Duodenal mucosa (tissue), 2 donors: ENCODE results near the gene IREB2.

Experiments used
- H3K27ac ChIP-seq: one replicate; pipeline ENCODE4 v1.7.0; 2013; ENCODE audit warnings: low read depth, low read length
- H3K27me3 ChIP-seq, 2 donors: one replicate each; pipeline ENCODE4 v1.7.0; 2013; ENCODE audit warnings: low read length in 2 of 2, control low read depth in 1 of 2; ENCODE audit not compliant: insufficient read depth in 2 of 2, control insufficient read depth in 1 of 2
- H3K36me3 ChIP-seq, 2 donors: one replicate each; pipeline ENCODE4 v1.7.0; 2013; ENCODE audit warnings: low read length in 2 of 2, control low read depth in 1 of 2; ENCODE audit not compliant: insufficient read depth in 2 of 2, control insufficient read depth in 1 of 2
- H3K4me1 ChIP-seq, 2 donors: one replicate each; pipeline ENCODE4 v1.7.0; 2013; ENCODE audit warnings: low read length in 2 of 2, control low read depth in 1 of 2; ENCODE audit not compliant: insufficient read depth in 2 of 2, control insufficient read depth in 1 of 2
- H3K4me3 ChIP-seq, 2 donors: one replicate each; pipeline ENCODE4 v1.7.0; 2013; ENCODE audit warnings: low read length in 2 of 2, low read depth in 1 of 2
- H3K9ac ChIP-seq, 2 donors: one replicate each; pipeline ENCODE4 v1.7.0; 2013; ENCODE audit warnings: low read length in 2 of 2, low read depth in 1 of 2
- H3K9me3 ChIP-seq, 2 donors: one replicate each; pipeline ENCODE4 v1.7.0; 2013; ENCODE audit warnings: low read length in 2 of 2, control low read depth in 1 of 2; ENCODE audit not compliant: control insufficient read depth in 1 of 2

Gene IREB2

GRCh38 chr15:78437762-78438618 lies at the start of gene IREB2:
IREB2 (plus strand) TSS chr15:78438216; CDS start chr15:78438338, 122 bp downstream.
- Histone ChIP-seq H3K4me1 (peaks cover 12 to 17% of the 10 kb centered on the region in 2 donors), H3K27me3 (no peaks in the 10 kb centered on the region), H3K27ac (peak within 1 kb of the TSS; percentile 90), H3K4me3 (peak within 1 kb of the TSS; percentile 83 to 93), H3K9me3 (no peaks in the 10 kb centered on the region), H3K9ac (peak within 1 kb of the TSS; percentile 83 to 96), H3K36me3 (peaks cover 4 to 28% of the 10 kb centered on the region in 2 donors)

GRCh38 chr15:78388865-78389264 lies 49.2 kb upstream of the IREB2 start:
- Histone ChIP-seq H3K27me3 (peaks cover 0 to 8% of the 10 kb centered on the region in 2 donors), H3K27ac (no peak overlapping the region), H3K36me3 (no peaks in the 10 kb centered on the region), H3K4me1 (no peaks in the 10 kb centered on the region), H3K4me3 (no peak overlapping the region), H3K9ac (no peak overlapping the region), H3K9me3 (no peaks in the 10 kb centered on the region)

GRCh38 chr15:78389322-78389721 lies 48.7 kb upstream of the IREB2 start:
- Histone ChIP-seq H3K4me1 (no peaks in the 10 kb centered on the region), H3K36me3 (no peaks in the 10 kb centered on the region), H3K27ac (no peak overlapping the region), H3K27me3 (peaks cover 0 to 5% of the 10 kb centered on the region in 2 donors), H3K4me3 (no peak overlapping the region), H3K9ac (no peak overlapping the region), H3K9me3 (no peaks in the 10 kb centered on the region)

GRCh38 chr15:78389738-78390137 lies 48.3 kb upstream of the IREB2 start:
- Histone ChIP-seq H3K9ac (no peak overlapping the region), H3K27ac (no peak overlapping the region), H3K36me3 (no peaks in the 10 kb centered on the region), H3K4me3 (no peak overlapping the region), H3K27me3 (peaks cover 0 to 3% of the 10 kb centered on the region in 2 donors), H3K9me3 (no peaks in the 10 kb centered on the region), H3K4me1 (no peaks in the 10 kb centered on the region)

GRCh38 chr15:78390242-78390641 lies 47.8 kb upstream of the IREB2 start:
- Histone ChIP-seq H3K9ac (no peak overlapping the region), H3K36me3 (no peaks in the 10 kb centered on the region), H3K27ac (no peak overlapping the region), H3K9me3 (no peaks in the 10 kb centered on the region), H3K4me3 (no peak overlapping the region), H3K27me3 (peaks cover 0 to 3% of the 10 kb centered on the region in 2 donors), H3K4me1 (no peaks in the 10 kb centered on the region)

- Histone ChIP-seq H3K27me3 (peaks cover 0 to 3% of the 10 kb centered on the region in 2 donors), H3K36me3 (no peaks in the 10 kb centered on the region), H3K9ac (no peak overlapping the region), H3K4me3 (no peak overlapping the region), H3K4me1 (no peaks in the 10 kb centered on the region), H3K9me3 (no peaks in the 10 kb centered on the region), H3K27ac (no peak overlapping the region)
These were observed 47.2 kb upstream of the IREB2 start for GRCh38 chr15:78390826-78391225.

GRCh38 chr15:78391781-78392180 lies 46.2 kb upstream of the IREB2 start:
- H3K27ac ChIP-seq, result no peak overlapping the region
- H3K4me1 ChIP-seq, result peaks cover 0 to 5% of the 10 kb centered on the region in 2 donors
- no peaks in the 10 kb centered on the region for H3K36me3 ChIP-seq
- no peak overlapping the region for H3K4me3 ChIP-seq
- H3K9ac ChIP-seq, result no peak overlapping the region
- H3K9me3 ChIP-seq, result no peaks in the 10 kb centered on the region
- H3K27me3 ChIP-seq, result no peaks in the 10 kb centered on the region

- Histone ChIP-seq H3K9me3 (no peaks in the 10 kb centered on the region), H3K27me3 (no peaks in the 10 kb centered on the region), H3K4me1 (peaks cover 0 to 8% of the 10 kb centered on the region in 2 donors), H3K9ac (no peak overlapping the region), H3K27ac (no peak overlapping the region), H3K4me3 (no peak overlapping the region), H3K36me3 (no peaks in the 10 kb centered on the region)
These were observed 45.6 kb upstream of the IREB2 start for GRCh38 chr15:78392430-78392829.

- H3K27me3 ChIP-seq, result no peaks in the 10 kb centered on the region
- peaks cover 0 to 8% of the 10 kb centered on the region in 2 donors for H3K4me1 ChIP-seq
- H3K27ac ChIP-seq, result no peak overlapping the region
- H3K4me3 ChIP-seq, result no peak overlapping the region
- H3K9me3 ChIP-seq, result no peaks in the 10 kb centered on the region
- no peaks in the 10 kb centered on the region for H3K36me3 ChIP-seq
- no peak overlapping the region for H3K9ac ChIP-seq
These were observed 44.9 kb upstream of the IREB2 start for GRCh38 chr15:78393137-78393536.

- Histone ChIP-seq H3K27ac (no peak overlapping the region), H3K36me3 (no peaks in the 10 kb centered on the region), H3K9ac (no peak overlapping the region), H3K4me1 (peaks cover 0 to 8% of the 10 kb centered on the region in 2 donors), H3K4me3 (no peak overlapping the region), H3K9me3 (no peaks in the 10 kb centered on the region), H3K27me3 (no peaks in the 10 kb centered on the region)
These were observed 44.0 kb upstream of the IREB2 start for GRCh38 chr15:78394026-78394425.
